AG08396 (cell line): Measurements from ENCODE around the gene RRAGA.
"Not testable (repeated sequence)": the region's sequence is repeated elsewhere in the genome, so short reads cannot be mapped to it uniquely, and the experiment has no call there.

Experiments
- DNase-seq: peaks from one replicate; pipeline ENCODE4 v3.0.0; 2012; ENCODE audit warnings: low spot score, mixed read lengths

Gene RRAGA

DNA sequence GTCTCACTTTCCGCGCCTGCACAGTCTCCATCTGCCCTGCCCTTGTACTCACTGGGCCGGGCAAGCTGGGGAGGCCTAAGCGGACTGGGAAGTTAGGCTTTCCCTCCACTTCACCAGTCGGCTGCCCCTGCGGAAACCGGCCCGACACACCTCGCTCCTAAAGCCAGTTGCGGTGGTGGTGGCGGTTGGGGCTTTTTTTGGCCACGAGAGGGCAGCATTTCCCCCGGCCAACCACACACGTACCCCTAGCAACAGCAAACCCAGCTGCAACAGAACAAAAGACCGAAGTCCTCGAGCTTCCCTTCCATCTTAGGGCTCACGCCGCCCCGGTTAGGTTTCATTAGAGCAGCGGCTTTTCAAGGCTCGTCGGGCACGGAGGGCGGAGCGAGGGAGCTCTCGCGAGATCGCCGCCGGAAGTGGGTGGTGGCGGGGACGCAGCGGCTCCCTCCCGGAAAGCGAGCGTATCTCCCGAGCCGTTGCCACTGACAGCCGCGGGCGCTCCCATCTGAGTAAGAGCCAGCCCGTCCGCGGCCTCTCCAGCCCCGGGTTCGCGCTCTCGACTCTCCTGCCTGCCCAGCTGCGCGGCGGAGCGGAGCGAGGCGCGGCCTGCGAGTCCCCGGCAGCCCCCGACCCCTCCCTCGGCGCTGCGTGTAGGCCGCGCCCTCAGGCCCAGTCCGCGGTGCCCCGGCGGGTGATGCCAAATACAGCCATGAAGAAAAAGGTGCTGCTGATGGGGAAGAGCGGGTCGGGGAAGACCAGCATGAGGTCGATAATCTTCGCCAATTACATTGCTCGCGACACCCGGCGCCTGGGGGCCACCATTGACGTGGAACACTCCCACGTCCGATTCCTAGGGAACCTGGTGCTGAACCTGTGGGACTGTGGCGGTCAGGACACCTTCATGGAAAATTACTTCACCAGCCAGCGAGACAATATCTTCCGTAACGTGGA lies at the start of gene RRAGA:
Gene RRAGA, plus strand, starts transcription at position 462 of the 951 bp plus-strand sequence. Its CDS starts 233 bp downstream, at position 695.
- peak; percentile 97 for DNase-seq

- DNase-seq: no peak
Measured at GRCh38 chr9:19000133-19000532, 49.1 kb upstream of the RRAGA start.

DNA sequence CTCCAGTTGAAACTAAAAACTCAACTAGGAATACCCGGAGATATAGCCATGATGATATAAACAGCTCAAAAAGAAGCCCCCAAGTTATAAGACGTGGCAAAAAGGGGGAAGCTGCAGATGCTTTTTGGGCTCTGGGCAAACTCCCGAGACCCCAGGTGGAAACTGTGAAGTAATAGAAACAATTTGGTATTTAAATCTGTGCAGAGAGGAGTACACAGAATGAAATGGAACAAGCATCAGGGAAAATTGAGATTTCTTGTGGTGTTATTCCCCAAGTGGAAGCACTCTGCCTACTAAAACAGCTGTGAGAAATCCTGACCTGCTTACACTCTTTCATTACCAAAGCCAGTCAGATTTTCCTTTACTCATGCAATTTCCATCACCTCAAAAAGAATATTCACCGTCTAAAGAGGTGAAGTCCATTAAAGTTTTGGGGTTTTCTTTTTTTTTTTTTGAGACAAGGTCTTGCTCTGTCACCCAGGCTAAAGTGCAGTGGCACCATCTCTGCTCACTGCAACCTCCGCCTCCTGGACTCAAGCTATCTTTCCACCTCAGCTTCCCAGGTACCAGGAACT lies 39.7 kb upstream of the RRAGA start:
- no peak for DNase-seq

DNA sequence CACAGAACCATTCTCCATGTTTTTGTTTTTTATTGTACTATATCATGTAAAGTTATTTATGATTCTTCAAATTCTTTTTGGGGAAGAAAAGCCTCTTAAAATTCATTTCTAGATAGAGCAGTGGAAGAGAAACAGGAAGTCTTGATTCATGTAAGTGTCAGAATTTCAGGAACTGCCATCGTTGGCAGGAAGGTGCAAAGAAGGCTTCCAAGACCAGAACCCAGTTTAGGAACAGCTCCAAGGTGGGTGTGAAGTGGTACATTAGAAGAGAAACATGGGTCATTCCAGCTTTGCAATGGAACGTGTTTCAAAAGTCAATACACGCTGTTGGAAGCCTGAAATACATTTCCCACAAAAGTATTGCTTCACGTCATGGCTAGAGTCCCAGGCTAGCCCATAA lies 31.0 kb upstream of the RRAGA start:
- no peak for DNase-seq

DNA sequence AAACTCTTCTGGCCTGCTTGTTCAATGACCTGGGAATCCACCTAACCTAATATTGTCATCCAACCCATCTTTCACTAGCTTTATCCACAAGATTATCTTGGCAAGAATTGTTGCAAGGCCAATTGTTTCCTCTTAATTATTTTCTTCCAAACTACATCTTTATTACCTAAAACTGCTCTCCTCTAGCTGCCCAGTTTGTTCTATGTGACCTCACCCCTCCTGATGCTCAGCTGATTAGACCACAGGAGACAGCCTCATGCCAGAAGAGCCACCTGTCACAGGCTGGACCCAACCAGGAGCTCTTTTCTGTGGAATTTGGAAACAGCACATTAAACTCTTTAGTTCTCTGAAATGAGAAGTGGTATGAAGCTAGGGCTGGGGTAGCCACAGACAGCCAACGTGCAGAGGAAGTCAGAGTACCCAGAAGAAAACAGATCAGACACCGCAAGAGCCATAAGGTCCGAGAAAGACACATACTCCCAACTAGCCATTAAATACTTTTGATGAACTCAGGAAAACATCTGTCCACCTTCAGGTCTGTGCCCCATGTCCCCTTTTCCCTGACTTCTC lies 28.3 kb upstream of the RRAGA start:
- DNase-seq: no peak

- DNase-seq: not testable (repeated sequence)
Measured at GRCh38 chr9:19021649-19022048, 27.6 kb upstream of the RRAGA start.

DNA sequence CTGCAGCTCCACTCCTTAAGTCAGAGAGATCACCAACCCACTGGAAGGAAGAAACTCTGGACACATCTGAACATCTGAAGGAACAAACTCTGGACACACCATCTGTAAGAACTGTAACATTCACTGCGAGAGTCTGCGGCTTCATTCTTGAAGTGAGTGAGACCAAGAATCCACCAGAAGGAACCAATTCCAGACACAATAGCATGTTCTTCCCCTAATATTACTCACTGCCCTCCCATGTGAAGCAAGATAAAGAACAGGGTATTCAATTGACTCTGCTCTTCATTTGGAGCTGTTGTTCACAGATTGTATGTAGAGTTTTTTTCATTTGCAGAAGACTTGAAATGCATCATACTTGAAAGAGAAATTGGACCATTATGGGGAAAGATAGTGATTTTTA lies 27.0 kb upstream of the RRAGA start:
- DNase-seq: no peak

DNA sequence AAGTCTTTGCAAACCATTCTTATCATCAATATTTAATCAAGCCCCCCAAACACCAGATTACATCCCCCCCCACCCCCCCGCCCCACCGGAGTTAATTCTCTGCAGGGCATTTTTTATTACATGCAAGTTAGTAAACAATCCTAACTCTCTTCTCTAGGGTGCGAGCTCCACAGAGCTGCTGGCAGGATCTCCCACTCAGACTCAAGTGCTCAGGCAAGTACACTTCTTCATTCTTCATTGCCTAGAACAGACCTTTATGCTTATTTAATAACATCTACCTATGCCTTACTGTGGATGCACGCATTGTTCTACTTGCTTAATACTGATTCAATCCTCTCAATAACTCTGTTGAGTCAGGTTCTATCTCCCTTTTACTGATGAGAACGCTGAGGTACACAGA lies 26.1 kb upstream of the RRAGA start:
- DNase-seq: no peak

DNA sequence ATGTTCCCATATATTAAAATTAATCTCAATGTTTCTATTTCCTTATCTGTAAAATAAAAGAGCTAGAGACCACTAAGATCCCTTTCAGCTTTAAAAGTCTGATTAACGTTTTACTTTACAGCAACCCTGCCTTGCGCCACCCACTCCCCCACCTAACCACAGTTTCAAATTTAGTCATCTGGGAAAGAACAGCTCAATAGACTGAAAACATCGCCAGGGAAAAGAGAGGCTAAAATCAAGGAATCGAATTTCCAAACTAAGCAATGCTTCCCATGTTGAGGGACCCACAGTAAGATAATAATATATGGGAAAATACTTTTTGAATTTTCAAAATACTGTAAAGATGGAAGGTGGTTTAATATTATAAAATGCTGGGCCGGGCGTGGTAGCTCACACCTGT lies 22.9 kb upstream of the RRAGA start:
- DNase-seq: no peak

- no peak for DNase-seq
Measured at GRCh38 chr9:19027825-19028224, 21.4 kb upstream of the RRAGA start.

DNA sequence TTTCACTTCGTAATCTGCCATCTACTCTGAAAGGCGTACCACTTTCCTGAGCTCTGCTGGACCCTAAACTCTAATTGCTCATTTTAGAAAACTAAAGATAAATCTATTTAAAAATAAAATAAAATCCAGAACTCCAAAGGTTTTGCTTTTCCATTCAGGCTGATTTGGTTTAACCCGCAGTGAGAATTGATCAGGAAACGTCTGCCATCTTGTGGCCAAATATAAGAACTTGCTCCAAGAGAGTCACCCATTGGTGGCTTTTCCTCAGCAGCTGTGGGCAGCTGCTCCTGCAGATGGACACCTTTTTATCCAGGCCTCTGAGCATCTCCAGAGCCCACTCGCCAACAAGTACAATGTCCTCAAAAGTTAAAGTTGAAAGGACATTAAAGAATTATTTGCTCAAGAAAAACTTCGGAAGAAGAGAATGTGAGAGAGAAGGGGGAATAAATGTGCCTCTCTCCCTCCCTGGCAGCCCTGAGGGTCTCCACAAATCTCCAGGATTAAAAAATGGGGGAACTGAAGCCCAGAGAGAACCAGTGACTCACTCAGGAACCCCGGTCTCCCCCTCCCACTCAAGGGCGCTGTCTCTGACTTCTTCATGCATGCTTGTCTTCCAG lies 20.3 kb upstream of the RRAGA start:
- DNase-seq: peak; percentile 84

DNA sequence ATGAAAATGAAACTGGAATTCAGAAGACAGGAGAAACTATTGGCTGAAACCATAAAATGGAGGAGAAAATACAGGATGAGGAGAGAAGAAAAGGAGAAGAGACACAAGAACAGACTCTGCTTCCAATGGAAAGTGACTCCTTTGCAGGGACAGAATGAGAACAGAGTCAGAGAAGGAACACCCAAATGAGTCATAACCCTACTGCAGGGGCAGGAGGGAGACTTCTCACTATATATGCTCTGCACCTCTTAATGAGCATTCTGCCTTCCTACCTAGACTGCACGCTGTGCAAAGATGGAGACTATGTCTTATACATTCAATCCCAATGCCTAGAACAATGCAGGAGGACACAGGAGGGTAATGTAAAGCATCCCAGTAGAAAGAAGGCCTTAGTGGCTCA lies 18.3 kb upstream of the RRAGA start:
- DNase-seq: peak; percentile 36

DNA sequence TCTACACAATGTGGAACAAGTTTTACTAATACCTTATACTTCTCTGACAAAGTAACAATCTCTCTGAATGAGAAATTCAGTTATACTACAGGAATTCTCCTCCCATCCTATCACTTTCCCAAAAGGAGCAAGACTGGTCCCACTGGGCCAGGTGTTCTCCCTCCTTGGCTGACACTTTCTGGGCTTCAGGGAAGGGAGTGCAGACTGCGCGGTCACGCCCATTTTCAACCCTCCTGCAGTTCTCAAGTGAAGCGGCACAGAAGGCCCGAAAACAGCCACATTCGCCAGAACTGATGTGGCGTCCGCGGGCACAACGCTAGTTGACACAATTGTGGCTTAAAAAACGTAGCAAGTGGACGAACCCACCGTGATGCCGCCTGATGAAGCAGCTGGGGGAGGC lies 16.8 kb upstream of the RRAGA start:
- no peak for DNase-seq

DNA sequence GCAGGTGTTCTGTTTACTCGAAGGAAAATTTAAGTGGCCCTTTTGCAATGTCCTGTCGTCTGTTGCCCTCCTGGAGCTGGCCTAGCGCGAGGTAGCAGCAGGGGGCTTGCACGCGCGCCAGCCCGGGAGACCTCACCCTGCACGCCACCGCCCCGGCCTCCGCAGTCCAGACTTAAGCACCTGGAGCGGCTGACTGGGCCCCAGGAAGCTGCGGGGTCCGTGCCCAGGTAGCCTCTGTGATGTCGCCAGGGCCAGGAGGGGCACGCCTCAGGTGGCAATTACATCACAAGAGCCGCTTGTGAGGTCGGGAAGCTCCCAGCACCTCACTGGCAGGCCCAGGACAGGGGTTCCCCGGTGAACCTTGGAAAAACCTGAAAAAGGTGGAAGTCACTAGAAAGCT lies 16.2 kb upstream of the RRAGA start, which contains the start of gene SAXO1:
Gene SAXO1, minus strand, starts transcription at position 195 of the 400 bp plus-strand sequence. CDS start 301 bp downstream, outside the sequence.
- DNase-seq: no peak

GRCh38 chr9:19036611-19037010 lies 12.6 kb upstream of the RRAGA start:
- DNase-seq: no peak

GRCh38 chr9:19049917-19050636 lies 850 bp downstream of the RRAGA start:
- peak; percentile 30 for DNase-seq

- no peak for DNase-seq
Measured at GRCh38 chr9:19050637-19051591, 1.7 kb downstream of the RRAGA start.

- no peak for DNase-seq
Measured at GRCh38 chr9:19057033-19057432, 7.8 kb downstream of the RRAGA start.

- DNase-seq: no peak
Measured at GRCh38 chr9:19074229-19074628, 25.0 kb downstream of the RRAGA start.

- no peak for DNase-seq
Measured at GRCh38 chr9:19074836-19075235, 25.6 kb downstream of the RRAGA start.

- DNase-seq: peak; percentile 8
Measured at GRCh38 chr9:19085295-19085694, 36.1 kb downstream of the RRAGA start.
